ENCODE results near the gene CES3.

The CES3 gene

DNA sequence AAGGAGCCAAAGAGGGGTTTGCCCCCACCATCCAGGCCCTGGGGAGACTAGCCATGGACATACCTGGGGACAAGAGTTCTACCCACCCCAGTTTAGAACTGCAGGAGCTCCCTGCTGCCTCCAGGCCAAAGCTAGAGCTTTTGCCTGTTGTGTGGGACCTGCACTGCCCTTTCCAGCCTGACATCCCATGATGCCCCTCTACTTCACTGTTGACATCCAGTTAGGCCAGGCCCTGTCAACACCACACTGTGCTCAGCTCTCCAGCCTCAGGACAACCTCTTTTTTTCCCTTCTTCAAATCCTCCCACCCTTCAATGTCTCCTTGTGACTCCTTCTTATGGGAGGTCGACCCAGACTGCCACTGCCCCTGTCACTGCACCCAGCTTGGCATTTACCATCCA, 48.1 kb downstream of the CES3 start:
- no peak overlapping the region for H3K4me3 ChIP-seq (ENCODE audit: low read depth, low read length)
- TF ChIP-seq, protein P1, sequence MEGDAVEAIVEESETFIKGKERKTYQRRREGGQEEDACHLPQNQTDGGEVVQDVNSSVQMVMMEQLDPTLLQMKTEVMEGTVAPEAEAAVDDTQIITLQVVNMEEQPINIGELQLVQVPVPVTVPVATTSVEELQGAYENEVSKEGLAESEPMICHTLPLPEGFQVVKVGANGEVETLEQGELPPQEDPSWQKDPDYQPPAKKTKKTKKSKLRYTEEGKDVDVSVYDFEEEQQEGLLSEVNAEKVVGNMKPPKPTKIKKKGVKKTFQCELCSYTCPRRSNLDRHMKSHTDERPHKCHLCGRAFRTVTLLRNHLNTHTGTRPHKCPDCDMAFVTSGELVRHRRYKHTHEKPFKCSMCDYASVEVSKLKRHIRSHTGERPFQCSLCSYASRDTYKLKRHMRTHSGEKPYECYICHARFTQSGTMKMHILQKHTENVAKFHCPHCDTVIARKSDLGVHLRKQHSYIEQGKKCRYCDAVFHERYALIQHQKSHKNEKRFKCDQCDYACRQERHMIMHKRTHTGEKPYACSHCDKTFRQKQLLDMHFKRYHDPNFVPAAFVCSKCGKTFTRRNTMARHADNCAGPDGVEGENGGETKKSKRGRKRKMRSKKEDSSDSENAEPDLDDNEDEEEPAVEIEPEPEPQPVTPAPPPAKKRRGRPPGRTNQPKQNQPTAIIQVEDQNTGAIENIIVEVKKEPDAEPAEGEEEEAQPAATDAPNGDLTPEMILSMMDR (IDR thresholded peaks at IDR 0.05; ENCODE audit: borderline replicate concordance, insufficient read depth, low read depth, low read length): no peak

DNA sequence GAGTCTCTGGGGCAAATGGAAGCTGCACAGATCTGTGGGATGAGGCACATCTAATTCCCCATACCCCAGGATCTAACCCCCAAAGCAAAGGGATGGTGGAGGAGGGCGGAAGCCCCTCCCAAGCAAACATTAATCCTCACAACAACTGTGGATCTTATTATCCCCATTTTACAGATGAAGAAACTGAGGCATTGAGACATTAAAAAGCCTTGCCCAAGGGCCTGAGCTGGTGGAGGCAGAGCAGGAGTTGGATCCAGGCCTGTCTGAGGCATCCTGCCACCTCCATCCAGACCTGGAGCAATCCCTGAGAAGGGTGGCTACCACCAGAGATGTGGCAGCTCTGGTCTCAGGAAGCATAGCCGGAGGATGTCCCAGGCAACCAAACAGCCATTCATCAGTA, 50.2 kb downstream of the CES3 start:
- no peak overlapping the region for H3K4me3 ChIP-seq (ENCODE audit: low read depth, low read length)
- TF ChIP-seq, protein P1 (IDR thresholded peaks at IDR 0.05; ENCODE audit: borderline replicate concordance, insufficient read depth, low read depth, low read length): no peak

DNA sequence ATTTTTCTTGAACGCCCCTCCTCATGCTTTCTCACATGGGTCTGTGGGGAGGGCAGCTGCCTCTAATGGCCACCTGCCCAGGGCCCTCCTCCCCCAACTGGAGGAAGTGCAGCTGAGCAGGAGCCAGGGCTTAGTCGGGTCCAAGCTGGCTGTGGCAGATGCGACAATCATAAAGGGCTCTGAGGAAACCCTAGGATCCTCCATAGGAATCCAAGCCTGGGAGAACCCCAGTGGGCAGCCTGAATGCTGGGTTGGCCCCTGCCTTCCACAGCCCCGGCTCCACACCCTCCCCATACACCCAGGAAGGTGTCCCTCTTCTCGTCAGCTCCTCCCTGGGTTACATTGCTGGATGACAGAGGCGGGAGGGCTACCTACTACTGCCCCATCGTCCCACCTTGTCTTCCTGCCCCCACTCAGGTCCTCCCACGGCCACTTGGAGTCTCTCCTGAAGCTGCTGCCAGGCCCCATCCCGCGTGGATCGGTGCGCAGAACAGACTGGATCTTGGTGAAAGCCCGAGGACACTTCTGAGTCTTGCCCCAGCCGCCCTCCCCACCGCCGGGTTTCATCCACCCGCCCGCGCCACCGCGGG, 52.3 kb downstream of the CES3 start:
- peak overlapping the region; percentile 48 for H3K4me3 ChIP-seq (ENCODE audit: low read depth, low read length)
- TF ChIP-seq, protein P1 (IDR thresholded peaks at IDR 0.05; ENCODE audit: borderline replicate concordance, insufficient read depth, low read depth, low read length): no peak

DNA sequence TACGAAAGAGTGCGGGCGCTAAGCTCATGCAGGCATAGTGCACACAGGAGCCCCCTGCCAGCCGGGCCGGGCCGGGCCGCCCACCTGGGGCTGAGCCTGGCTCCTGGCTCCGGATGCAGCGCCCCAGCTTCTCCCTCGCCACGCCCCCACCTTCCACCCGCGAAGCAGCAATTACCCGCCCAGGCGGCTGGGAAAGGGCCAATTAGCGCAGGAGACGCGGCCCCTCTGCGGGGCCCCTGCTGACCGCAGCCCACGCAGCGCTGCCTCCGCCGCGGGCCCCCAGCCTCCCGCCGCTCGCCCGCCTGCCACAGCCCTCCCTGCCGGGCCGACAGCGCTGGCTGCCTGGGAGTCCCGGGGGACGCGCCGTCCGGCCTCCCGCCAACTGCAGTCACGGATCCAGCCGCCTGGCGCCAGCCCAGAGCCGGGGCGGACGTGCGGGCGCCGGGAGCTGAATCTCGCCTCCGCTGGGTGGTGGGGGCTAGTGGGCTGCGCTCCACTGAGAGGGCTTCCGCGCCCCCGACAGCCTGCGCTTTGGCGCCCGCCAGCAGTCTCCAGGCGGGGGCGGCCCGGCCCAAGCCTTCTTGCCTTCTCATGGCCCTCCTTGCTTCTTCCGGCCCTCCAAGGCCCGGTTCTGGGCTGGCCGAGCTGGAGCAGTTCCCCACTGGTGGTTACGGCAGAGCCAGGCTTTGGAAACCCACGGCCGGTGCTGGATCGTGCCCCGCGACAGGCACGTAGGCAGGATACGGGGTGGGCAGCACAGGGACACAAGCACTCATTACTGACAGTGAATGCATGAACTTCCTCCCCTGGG, 53.0 kb downstream of the CES3 start:
- peak overlapping the region; percentile 48 for H3K4me3 ChIP-seq (ENCODE audit: low read depth, low read length)
- TF ChIP-seq, protein P1 (IDR thresholded peaks at IDR 0.05; ENCODE audit: borderline replicate concordance, insufficient read depth, low read depth, low read length): peak; percentile 31; the same call in 1 of the 2 replicates

DNA sequence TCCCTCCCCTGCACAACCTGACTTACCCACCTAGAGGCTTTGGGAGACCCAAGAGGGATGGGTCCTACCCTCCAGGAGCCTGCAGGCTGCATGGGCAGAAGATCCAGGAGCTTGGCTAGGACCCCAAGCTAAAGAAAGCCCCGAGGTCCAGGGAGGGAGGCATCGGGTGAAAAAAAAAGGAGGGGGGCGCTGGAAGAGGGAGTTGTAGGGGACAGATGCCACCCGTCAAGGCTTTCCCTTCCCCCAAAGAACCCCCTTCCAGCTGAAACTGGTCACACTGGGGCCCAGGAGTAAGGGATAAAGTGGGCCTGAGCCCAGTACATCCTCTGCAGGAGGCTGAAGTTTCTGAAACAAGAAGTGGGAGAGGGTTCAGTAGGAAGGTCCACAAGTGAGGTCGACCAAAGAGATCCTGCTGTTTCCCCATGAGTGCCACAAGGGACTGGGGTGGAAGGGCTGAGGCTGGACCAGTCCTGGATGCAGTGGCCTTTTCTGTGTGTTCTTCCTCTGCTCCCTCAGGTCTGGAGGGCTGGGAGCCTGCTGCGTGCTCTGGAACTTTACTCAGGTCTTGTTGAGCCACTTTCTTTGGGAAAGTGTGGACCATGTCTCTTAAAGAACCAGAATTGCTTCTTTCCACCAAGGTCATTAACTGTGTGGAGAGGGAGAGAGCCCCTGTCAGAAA, 53.7 kb downstream of the CES3 start:
- TF ChIP-seq, protein P1 (IDR thresholded peaks at IDR 0.05; ENCODE audit: borderline replicate concordance, insufficient read depth, low read depth, low read length): no peak
- peak overlapping the region; percentile 48 for H3K4me3 ChIP-seq (ENCODE audit: low read depth, low read length)

DNA sequence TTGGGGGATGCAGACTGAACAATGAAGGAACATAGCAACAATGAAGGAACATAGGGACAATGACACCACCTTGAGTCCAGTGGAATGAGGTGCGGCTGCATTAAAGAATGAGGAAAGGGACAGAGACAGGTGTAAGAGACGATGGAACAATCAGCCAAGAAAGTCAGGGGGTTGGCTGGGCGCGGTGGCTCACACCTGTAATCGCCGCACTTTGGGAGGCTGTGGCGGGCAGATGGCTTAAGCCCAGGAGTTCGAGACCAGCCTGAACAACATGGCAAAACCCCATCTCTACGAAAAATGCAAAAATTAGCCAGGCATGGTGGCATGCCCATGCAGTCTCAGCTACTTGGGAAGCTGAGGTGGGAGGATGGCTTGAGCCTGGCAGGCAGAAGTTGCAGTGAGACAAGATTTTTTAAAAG, 54.3 kb downstream of the CES3 start:
- H3K4me3 ChIP-seq (ENCODE audit: low read depth, low read length): no peak overlapping the region
- TF ChIP-seq, protein P1 (IDR thresholded peaks at IDR 0.05; ENCODE audit: borderline replicate concordance, insufficient read depth, low read depth, low read length): no peak
